Activated T-cell treated with anti-CD3 and anti-CD28 coated beads, Interleukin-2, amount 50 U/mL, for 72 hours (primary cell): Measurements from ENCODE around the gene DIAPH2. TPM values are rescaled to one million over a fixed set of nuclear protein-coding genes. Genes with fewer than 3 reads are reported as not detected.

Experiments
- ATAC-seq, 2 donors: fragments of 150-1000 bp; cut with Tn5 transposase; replicated peaks in 1 of 2; 2 replicates each; pipeline ENCODE4 v1.10.0; 2021; ENCODE audit warnings: moderate library complexity in 2 of 2, mild to moderate bottlenecking in 1 of 2
- DNase-seq, 2 donors: peaks; one replicate each; pipeline ENCODE4 v3.0.0; 2021 to 2022; ENCODE audit warnings: mixed read lengths in 1 of 2
- H3K27ac Mint-ChIP-seq: one replicate; pipeline ENCODE4 v1.8.0; 2022; ENCODE audit warnings: mild to moderate bottlenecking, moderate library complexity, mixed read lengths
- H3K27me3 Mint-ChIP-seq: one replicate; pipeline ENCODE4 v1.8.0; 2022; ENCODE audit warnings: low read depth, mixed read lengths
- H3K36me3 Mint-ChIP-seq, 2 donors: one replicate each; pipeline ENCODE4 v1.8.0; 2022; ENCODE audit warnings: mixed read lengths in 2 of 2, mild to moderate bottlenecking in 1 of 2; ENCODE audit not compliant: insufficient read depth in 2 of 2
- H3K4me1 Mint-ChIP-seq: one replicate; pipeline ENCODE4 v1.8.0; 2022; ENCODE audit warnings: low read depth, mixed read lengths
- H3K4me3 Mint-ChIP-seq, 2 donors: one replicate each; pipeline ENCODE4 v1.8.0; 2022; ENCODE audit warnings: mild to moderate bottlenecking in 2 of 2, mixed read lengths in 2 of 2, moderate library complexity in 2 of 2
- H3K9me3 Mint-ChIP-seq, 2 donors: one replicate each; pipeline ENCODE4 v1.8.0; 2022; ENCODE audit warnings: mixed read lengths in 2 of 2
- total RNA-seq, 2 donors: library from RNA; stranded (reverse); gene quantifications; one replicate each; pipeline ENCODE4 v1.2.3, GENCODE V29; 2022

DIAPH2 gene
- total RNA-seq, 2 donors from 2014 or later, result 10.6 to 11.6 TPM

DNA sequence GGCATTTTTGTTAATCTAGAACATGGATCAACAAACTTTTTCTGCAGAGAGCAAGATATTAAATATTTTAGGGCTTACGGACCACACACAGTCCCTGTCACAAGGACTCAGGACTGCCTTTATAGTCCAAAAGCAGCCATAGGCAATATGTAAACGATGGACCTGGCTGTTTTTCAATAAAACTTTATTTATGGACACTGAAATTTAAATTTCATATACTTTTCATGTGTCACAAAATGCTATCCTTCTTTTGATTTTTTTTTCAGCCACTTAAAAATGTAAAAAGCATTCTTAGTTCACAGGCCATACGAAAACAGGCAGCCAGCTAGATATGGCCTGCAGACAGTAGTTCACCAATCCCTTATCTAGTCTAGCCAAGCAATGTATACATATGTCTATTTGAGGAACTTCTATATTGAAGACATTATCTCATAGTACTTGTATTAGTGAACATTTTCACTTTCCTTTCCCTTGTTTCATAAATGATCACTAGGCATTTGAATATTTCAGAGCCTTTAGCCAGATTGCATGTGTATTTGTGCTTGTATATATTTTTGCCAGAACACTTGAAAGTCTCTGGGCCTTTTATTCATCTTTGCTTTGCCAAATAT, 549.9 kb downstream of the DIAPH2 start:
- Mint-ChIP-seq H3K9me3 (no peaks in the 10 kb centered on the region), H3K27me3 (no peaks in the 10 kb centered on the region), H3K4me3 (no peak overlapping the region), H3K27ac (no peak overlapping the region), H3K36me3 (no peaks in the 10 kb centered on the region), H3K4me1 (no peaks in the 10 kb centered on the region)
- no peak for DNase-seq
- peak in 1 of 2 donors; percentile 35 for ATAC-seq

DNA sequence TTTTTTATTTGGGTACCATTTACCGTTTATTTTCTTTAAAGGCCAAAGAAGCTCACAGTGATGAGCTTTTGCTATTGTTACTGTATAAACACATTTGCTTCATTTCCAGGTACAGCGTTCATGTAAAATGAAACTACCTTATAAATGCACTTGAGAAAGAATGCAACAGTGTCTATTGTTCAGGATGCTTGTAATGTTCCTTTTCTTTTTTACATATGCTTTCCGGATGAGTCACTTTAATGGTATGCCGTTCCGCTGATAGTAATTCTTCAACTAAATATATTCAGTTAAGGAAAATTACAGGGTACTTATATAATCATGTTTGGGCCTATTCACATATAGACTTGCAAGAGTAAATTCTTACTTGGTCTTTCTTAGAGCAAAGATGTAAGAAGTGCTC, 554.0 kb downstream of the DIAPH2 start:
- Mint-ChIP-seq H3K4me1 (no peaks in the 10 kb centered on the region), H3K27me3 (peaks cover under 1% of the 10 kb centered on the region), H3K4me3 (no peak overlapping the region), H3K36me3 (peaks cover 0 to 1% of the 10 kb centered on the region in 2 donors), H3K9me3 (no peaks in the 10 kb centered on the region), H3K27ac (no peak overlapping the region)
- DNase-seq (no peak), ATAC-seq (no peak)

DNA sequence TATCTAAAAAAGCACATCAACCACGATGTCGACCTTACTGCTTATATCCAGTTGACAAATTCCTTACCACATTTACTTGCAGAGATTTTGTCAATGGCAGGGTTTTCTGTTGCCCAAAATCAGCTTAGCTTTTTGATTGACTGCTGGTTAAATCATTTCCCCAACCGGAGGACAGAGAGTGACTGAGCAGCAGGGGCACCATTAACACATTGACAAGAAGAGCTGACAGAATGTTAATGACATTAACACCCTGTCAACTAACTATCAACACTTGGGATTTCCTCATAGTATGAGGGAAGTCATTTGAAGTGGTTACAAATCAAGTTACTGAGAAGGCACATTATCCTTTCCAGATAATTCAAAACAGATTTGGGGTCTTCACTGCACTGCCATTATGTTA, 567.5 kb downstream of the DIAPH2 start:
- Mint-ChIP-seq H3K9me3 (no peaks in the 10 kb centered on the region), H3K4me1 (no peaks in the 10 kb centered on the region), H3K4me3 (no peak overlapping the region), H3K27ac (no peak overlapping the region), H3K36me3 (no peaks in the 10 kb centered on the region), H3K27me3 (no peaks in the 10 kb centered on the region)
- DNase-seq, result no peak
- ATAC-seq, result no peak

DNA sequence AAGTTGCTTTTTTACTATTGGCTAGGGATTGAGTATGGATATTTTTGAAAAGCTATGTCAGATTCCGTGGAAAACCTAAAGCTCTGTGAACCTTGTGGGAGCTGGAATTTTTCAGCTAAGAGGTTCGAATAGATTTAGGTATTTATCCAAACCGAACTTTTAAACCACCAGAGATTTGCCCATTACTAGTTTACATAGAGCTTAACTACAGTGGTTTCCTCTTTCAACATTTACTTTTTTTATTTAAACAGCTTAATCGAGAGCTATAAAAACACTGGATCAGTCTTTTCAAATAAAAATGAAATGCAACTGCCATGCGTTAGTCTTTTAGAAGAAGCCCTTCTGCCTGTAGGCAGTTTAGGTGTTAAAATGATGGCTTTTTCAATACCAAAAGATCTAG, 576.0 kb downstream of the DIAPH2 start:
- DNase-seq (no peak), ATAC-seq (no peak)
- Mint-ChIP-seq H3K27ac (no peak overlapping the region), H3K36me3 (no peaks in the 10 kb centered on the region), H3K4me1 (no peaks in the 10 kb centered on the region), H3K9me3 (no peaks in the 10 kb centered on the region), H3K27me3 (no peaks in the 10 kb centered on the region), H3K4me3 (no peak overlapping the region)

DNA sequence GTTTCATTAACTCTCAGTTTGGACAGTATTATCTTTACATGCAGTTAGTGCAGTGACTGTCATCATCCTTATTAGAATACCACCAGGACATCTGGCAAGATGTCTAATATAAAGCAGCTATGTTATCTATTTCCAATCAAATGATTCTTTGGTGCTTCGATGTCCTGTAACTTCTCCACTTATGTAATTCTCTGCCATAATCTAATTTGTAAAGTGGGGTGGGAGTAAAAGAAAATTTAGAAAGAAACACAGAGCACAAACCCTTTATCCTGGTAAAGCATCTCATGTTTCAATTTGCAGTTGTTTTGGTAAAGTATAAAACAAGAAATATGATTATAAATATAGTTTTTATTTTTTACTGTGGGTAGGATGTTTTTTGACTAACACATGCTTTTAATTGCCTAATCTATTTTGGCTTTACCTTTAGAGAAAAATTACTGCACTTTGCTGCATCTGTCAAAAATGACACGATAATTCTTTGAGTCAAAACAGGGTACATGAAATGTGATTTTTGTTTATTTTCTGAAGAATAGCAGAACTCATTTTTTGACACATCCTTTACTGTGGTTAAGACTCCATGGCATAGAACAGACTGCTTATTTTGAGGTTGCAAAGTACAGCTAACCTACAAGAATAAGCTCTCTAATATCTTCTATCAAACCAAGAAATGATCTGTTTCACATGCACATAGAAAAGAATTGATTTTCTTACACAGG, 581.9 kb downstream of the DIAPH2 start:
- ATAC-seq (no peak), DNase-seq (no peak)
- no peak overlapping the region for H3K27ac Mint-ChIP-seq
- no peaks in the 10 kb centered on the region for H3K4me1 Mint-ChIP-seq
- peaks cover 10% of the 10 kb centered on the region for H3K27me3 Mint-ChIP-seq
- no peaks in the 10 kb centered on the region for H3K9me3 Mint-ChIP-seq
- no peaks in the 10 kb centered on the region for H3K36me3 Mint-ChIP-seq
- H3K4me3 Mint-ChIP-seq, result no peak overlapping the region

DNA sequence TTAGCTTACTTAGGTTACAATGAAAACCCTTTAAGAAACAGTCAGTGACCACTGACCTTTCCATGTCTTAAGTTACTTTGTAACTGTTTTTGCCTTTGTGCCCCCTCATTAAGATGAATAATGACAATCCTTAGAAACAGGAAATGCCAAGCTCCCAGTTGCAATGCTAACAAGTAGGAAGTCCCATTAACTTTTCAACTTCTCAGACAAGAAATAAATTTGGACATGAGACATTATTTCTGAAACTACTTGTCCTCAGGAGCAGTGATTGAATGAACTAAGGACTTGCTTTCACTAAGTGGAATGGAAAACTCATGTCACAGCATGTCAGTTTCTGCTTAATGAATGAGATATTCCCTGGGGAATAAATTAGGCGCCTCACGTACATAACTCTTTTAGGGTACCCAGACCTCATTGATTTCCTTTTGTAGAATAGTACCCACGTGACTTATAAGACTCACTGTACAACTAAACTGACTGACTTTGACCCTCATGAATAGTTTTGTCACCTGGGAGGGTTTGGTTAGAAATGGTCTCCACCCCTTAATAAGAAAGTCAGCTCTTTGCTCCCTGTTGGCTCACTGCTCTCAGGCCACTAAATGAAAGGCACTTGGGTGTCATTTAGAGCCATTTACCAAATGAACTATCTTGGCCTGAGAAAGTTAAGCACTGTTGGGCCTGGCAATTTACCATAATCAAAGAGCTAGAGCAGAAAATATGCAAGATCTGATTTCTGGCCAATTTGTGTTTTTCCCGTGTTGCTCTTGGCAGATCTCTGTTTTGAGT, 582.9 kb downstream of the DIAPH2 start:
- Mint-ChIP-seq H3K9me3 (no peaks in the 10 kb centered on the region), H3K27ac (no peak overlapping the region), H3K4me3 (no peak overlapping the region), H3K36me3 (no peaks in the 10 kb centered on the region), H3K4me1 (no peaks in the 10 kb centered on the region), H3K27me3 (peaks cover 10% of the 10 kb centered on the region)
- DNase-seq, result no peak
- no peak for ATAC-seq

DNA sequence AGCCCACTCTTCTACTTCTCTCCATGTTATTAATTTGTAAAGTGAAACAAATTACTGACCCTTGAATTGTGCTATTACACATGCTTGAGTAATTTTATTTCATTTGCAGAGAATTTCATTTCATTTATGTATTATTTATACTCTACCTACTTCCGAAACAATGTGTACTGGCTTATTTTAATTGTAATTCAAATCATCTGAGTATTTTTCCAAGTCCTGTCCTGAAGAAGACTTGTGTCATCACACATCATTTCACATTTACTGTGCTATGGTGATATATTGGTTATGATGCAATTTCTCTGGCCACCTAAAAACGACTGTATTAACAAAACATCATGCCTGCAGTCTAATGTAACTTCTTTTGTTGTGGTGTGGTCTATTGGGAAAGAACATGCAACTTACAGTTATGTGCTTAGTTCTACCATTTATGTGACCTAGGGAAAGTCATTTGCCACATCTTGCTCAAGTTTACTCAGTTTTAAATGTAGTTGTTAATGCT, 583.6 kb downstream of the DIAPH2 start:
- H3K4me3 Mint-ChIP-seq, result no peak overlapping the region
- H3K4me1 Mint-ChIP-seq, result no peaks in the 10 kb centered on the region
- no peaks in the 10 kb centered on the region for H3K36me3 Mint-ChIP-seq
- no peak for ATAC-seq
- no peaks in the 10 kb centered on the region for H3K9me3 Mint-ChIP-seq
- no peak for DNase-seq
- peaks cover 10% of the 10 kb centered on the region for H3K27me3 Mint-ChIP-seq
- no peak overlapping the region for H3K27ac Mint-ChIP-seq

DNA sequence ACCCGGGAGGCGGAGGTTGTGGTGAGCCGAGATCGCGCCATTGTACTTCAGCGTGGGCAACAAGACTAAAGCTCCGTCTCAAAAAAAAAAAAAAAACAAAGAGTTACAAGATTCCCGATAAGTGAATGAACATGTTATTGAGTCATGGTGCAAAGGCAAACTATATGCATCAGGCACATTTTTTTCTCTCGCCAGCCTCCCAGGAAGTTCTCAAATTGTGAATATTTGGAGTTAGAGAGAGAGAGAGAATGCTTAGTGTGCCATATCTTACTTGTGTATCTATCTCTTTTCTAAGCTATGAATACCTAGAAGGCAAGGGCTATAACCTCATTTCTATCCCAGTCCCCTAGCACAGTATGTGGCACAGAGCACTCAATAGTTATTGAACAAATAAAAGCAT, 599.9 kb downstream of the DIAPH2 start:
- ATAC-seq, result no peak
- H3K27me3 Mint-ChIP-seq, result no peaks in the 10 kb centered on the region

DNA sequence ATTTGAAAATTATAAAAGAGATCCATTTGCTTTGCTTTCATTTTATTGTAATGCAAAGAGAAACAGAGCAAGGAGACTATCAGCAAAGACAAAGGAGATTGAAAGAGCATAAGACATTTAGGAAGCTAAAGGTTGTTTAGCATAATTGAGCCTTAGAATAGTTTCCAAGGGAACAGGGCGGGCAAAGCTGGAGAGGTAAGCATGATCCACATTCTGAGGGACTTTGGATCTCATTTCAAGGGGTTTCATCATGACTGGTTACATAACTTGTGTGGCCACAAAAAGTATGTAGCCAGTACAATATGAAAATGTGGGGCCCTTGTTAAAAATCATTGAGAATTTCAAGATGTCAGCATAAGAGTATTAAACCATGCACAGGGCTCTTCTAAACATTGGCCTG, 605.6 kb downstream of the DIAPH2 start:
- H3K9me3 Mint-ChIP-seq, result no peaks in the 10 kb centered on the region
- H3K27ac Mint-ChIP-seq, result no peak overlapping the region
- no peak for ATAC-seq
- no peaks in the 10 kb centered on the region for H3K36me3 Mint-ChIP-seq
- no peaks in the 10 kb centered on the region for H3K4me1 Mint-ChIP-seq
- no peak for DNase-seq
- H3K27me3 Mint-ChIP-seq, result no peaks in the 10 kb centered on the region
- H3K4me3 Mint-ChIP-seq, result no peak overlapping the region

More for the DNA sequence above, 599.9 kb downstream of the DIAPH2 start:
- H3K27ac Mint-ChIP-seq, result no peak overlapping the region
- no peaks in the 10 kb centered on the region for H3K4me1 Mint-ChIP-seq
- no peak for DNase-seq
- no peak overlapping the region for H3K4me3 Mint-ChIP-seq
- H3K36me3 Mint-ChIP-seq, result no peaks in the 10 kb centered on the region
- H3K9me3 Mint-ChIP-seq, result no peaks in the 10 kb centered on the region

DNA sequence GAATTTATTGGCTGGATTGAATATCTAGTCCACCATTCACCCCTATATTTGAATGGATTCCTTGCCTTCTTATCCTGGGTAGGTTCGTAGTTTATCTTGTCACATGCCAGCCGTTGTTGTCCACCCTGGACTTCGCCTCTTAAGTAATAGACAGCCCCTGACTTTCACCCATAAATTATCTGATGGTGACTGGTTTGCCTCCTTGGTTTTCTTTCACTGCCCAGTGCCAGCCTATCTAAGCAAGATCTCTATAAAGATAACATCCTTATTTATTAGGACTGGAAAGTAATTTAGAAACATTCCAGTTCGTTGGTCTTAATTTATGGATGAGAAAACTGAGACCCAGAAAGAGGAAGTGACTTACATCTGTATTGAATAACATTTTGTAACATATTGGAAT, 609.4 kb downstream of the DIAPH2 start:
- no peaks in the 10 kb centered on the region for H3K36me3 Mint-ChIP-seq
- H3K27me3 Mint-ChIP-seq, result no peaks in the 10 kb centered on the region
- no peak overlapping the region for H3K4me3 Mint-ChIP-seq
- H3K4me1 Mint-ChIP-seq, result no peaks in the 10 kb centered on the region
- H3K9me3 Mint-ChIP-seq, result no peaks in the 10 kb centered on the region
- DNase-seq (no peak), ATAC-seq (no peak)
- H3K27ac Mint-ChIP-seq, result no peak overlapping the region

DNA sequence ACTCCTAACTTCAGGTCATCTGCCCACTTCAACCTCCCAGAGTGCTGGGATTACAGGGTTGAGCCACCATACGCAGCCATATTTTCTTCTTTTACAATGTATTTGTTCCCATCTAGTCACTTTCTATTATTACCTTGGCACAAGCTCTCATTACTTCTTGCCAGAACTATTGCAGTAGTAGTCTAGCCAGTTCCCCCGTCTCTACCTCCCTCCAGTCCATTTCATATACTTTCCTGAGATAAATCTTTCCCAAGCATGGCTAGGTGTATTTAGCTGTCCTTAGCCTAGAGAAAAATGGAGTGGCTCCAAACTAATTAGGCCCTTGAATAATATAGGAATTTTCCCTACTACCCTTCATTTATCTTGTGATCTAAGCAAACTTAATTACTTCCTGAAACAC, 611.3 kb downstream of the DIAPH2 start:
- DNase-seq, result no peak
- no peak for ATAC-seq
- H3K4me1 Mint-ChIP-seq, result no peaks in the 10 kb centered on the region
- no peak overlapping the region for H3K4me3 Mint-ChIP-seq
- H3K9me3 Mint-ChIP-seq, result no peaks in the 10 kb centered on the region
- no peaks in the 10 kb centered on the region for H3K27me3 Mint-ChIP-seq
- no peaks in the 10 kb centered on the region for H3K36me3 Mint-ChIP-seq
- H3K27ac Mint-ChIP-seq, result no peak overlapping the region

DNA sequence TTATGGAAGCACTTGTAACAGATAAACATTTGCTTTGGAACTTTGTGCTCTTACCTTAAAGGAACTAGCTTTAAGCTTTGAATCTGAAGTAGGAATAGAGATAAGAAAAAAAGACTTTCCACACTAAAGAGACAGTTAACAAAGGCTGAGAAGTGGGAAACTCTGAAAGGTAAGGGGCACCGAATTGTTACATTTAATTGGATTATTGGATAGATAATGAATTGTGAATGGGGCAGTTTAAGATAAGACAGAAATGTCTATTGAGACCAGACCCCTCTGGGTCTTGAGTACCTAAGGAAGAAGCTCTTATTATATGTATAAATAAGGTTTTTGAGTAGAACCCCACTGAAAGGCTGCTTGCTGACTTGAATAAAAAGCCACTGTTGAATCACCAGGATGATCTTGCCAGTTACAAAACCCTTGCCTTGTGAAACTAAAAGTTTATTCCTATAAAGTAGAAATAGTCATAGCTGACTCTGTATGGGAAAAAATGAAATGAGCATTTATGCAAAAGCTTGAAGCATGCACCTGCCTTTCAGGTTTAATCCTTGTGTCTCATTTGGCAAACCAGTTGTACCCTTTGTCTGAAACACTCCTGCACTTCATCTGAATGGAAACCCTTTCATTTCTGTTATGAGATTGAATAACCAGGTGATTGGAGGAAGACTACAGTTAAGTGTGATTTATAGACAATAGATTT, 622.3 kb downstream of the DIAPH2 start:
- Mint-ChIP-seq H3K4me3 (no peak overlapping the region), H3K27ac (no peak overlapping the region), H3K27me3 (peaks cover 15% of the 10 kb centered on the region), H3K9me3 (no peaks in the 10 kb centered on the region), H3K36me3 (no peaks in the 10 kb centered on the region), H3K4me1 (no peaks in the 10 kb centered on the region)
- peak in 1 of 2 donors; percentile 76 for ATAC-seq
- peak in 1 of 2 donors; percentile 0 for DNase-seq

DNA sequence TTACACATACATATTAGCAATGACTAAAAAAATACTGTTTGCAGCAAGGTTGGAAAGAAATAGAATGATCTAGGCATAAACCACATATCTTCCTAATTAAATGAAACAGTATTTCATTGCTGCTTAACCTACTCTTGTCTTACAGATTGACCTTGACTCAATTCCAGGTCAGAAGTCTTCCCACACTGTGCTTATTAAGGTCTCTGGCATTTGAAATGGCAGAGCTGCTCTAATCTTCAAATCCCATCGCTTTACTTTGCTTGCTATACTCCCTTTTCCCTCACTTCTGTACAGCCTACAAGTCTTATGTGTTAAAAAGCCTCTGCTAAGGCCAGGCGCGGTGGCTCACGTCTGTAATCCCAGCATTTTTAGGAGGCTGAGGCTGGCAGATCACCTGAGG, 623.5 kb downstream of the DIAPH2 start:
- no peaks in the 10 kb centered on the region for H3K4me1 Mint-ChIP-seq
- H3K27ac Mint-ChIP-seq, result no peak overlapping the region
- H3K36me3 Mint-ChIP-seq, result no peaks in the 10 kb centered on the region
- no peaks in the 10 kb centered on the region for H3K9me3 Mint-ChIP-seq
- ATAC-seq, result no peak
- H3K4me3 Mint-ChIP-seq, result no peak overlapping the region
- no peak for DNase-seq
- H3K27me3 Mint-ChIP-seq, result peaks cover 13% of the 10 kb centered on the region
